Mucosa of rectum (tissue), 2 donors: Measurements from ENCODE around the gene C1QTNF1.
"Not testable (repeated sequence)": the region's sequence is repeated elsewhere in the genome, so short reads cannot be mapped to it uniquely, and the experiment has no call there.

Source experiments
- H3K27ac ChIP-seq, 2 donors: one replicate each; pipeline ENCODE4 v1.7.0; 2013; ENCODE audit warnings: inconsistent platforms in 2 of 2, low read depth in 2 of 2, low read length in 2 of 2
- H3K27me3 ChIP-seq, 2 donors: one replicate each; pipeline ENCODE4 v1.7.0; 2013; ENCODE audit warnings: low read length in 2 of 2; ENCODE audit not compliant: control insufficient read depth in 2 of 2, insufficient read depth in 2 of 2
- H3K36me3 ChIP-seq, 2 donors: one replicate each; pipeline ENCODE4 v1.7.0; 2013; ENCODE audit warnings: low read length in 2 of 2; ENCODE audit not compliant: control insufficient read depth in 2 of 2, insufficient read depth in 2 of 2
- H3K4me1 ChIP-seq, 2 donors: one replicate each; pipeline ENCODE4 v1.7.0; 2013; ENCODE audit warnings: low read length in 2 of 2, mild to moderate bottlenecking in 1 of 2; ENCODE audit not compliant: control insufficient read depth in 2 of 2, insufficient read depth in 2 of 2
- H3K4me3 ChIP-seq, 2 donors: one replicate each; pipeline ENCODE4 v1.7.0; 2013; ENCODE audit warnings: low read length in 2 of 2
- H3K9ac ChIP-seq, 2 donors: one replicate each; pipeline ENCODE4 v1.7.0; 2013; ENCODE audit warnings: low read length in 2 of 2, low read depth in 1 of 2, mild to moderate bottlenecking in 1 of 2
- H3K9me3 ChIP-seq, 2 donors: one replicate each; pipeline ENCODE4 v1.7.0; 2013; ENCODE audit warnings: low read length in 2 of 2; ENCODE audit not compliant: control insufficient read depth in 2 of 2
- donor health status: healthy.
- donor health status: Normal muscosa, but diverticular disease.

The C1QTNF1 gene

DNA sequence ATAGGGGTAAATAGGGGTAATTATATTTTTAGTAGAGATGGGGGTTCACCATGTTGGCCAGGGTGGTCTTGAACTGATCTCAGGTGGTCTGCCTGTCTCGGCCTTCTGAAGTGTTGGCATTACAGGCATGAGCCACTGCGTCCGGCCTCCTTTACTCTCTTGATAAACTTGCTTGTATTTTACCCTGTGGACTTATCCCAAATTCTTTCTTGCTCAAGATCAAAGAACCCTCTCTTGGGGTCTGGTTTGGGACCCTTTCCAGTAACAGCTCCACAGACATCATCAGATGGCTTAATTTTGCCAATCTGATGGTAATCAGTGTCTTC, 5.6 kb upstream of the C1QTNF1 start:
- Histone ChIP-seq H3K4me1 (peaks cover 16 to 31% of the 10 kb centered on the region in 2 donors), H3K4me3 (no peak overlapping the region), H3K9ac (no peak overlapping the region), H3K27me3 (no peaks in the 10 kb centered on the region), H3K36me3 (no peaks in the 10 kb centered on the region), H3K9me3 (no peaks in the 10 kb centered on the region), H3K27ac (no peak overlapping the region)

DNA sequence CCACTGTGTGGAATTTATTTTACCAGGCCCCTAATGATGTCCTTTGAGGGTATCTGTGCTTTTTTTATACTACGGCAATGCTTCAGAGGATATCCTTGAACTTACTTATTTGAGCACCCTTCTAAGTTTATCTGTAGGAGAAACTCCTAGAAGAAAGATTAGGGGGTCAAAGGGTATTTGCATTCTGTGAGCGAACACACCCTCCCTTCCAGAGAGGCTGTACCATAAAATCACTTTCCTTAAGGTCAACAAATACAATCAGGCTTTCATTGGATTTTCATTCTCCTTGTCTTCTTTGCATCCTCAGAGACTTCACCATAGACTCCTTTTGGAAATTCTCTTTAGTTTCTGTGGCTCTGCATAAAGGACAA, 4.7 kb upstream of the C1QTNF1 start:
- H3K36me3 ChIP-seq: no peaks in the 10 kb centered on the region
- no peak overlapping the region for H3K9ac ChIP-seq
- H3K27ac ChIP-seq: peak overlapping the region; percentile 78 to 79
- H3K9me3 ChIP-seq: no peaks in the 10 kb centered on the region
- H3K4me1 ChIP-seq: peaks cover 21 to 39% of the 10 kb centered on the region in 2 donors
- peak overlapping the region in 1 of 2 donors; percentile 25 for H3K4me3 ChIP-seq
- no peaks in the 10 kb centered on the region for H3K27me3 ChIP-seq

DNA sequence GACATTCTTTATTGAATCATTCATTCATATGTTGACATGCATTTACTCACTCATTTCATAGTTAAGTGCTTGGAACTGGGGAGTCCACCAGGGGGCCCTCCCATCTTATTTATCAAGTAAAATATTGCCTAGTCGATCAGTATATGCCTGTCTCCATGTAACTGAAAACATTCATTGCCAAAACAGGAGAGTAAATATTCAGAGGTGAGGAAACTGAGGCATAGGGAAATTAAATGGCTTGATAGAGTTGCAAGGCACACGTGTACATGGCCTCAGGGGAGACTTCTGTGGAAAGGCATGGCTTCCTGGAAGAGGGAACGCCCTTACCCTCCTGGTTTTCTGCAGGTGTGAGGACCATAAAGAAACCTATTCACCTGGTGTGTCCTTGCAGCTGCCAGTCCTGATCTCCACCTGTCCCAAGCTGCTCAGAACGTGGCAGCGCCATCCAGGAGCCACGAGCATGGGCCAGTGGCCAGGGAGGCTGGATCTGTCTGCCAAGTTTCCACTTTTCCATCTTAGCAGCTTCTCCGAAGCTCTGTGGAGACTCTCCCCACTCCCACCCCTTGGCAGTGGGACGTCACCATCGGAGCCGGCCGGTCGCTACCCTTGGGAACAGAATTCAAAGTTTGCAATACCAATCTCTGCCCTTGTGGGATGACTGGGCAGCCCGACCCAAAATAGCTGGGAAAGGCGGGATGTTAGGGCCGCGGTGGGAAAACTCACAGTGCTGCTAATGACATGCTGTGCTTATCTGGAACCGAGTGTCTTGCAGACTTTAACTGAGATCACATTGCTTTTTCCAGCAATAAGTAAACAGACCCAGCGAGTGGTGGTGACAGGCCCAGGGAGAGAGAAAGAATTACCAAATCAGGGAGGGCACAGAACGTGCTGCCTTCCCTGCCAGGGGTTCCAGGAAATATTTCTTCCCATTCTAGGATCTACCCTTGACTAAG, 4.1 kb upstream of the C1QTNF1 start:
- H3K4me1 ChIP-seq: peaks cover 26 to 46% of the 10 kb centered on the region in 2 donors

DNA sequence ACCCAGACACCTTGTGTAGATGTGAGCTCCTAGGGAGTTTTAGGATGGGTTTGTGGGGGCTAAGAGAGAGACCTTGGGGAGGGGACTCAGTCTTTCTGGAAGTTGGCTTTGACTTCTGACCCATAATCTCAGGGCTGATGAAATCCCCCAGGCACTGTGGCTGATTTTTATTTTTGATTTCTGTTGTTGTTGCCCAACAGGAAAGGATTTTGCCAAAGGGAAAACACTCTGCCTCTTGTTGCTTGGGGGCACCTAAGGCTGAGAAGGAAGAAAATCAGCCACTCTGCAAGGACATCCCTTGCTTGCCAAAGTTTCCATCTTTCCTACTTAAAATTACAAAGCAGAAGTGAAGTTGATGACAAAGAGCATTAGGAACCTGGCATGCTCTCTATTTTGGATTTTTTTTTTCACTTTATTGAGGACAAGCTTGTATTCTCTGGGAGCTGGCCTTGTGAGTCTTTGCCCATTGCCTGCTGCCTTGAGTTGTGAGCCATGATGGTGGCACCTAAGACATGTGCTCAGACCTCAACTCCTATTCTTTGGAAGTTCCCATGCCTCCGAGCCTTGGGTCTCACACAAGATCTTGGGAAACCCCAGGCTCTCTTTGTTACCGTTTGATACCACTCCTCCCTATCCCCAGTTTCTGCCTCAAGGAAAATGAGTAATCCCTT, 3.2 kb upstream of the C1QTNF1 start:
- H3K4me3 ChIP-seq: no peak overlapping the region
- no peaks in the 10 kb centered on the region for H3K36me3 ChIP-seq
- no peaks in the 10 kb centered on the region for H3K27me3 ChIP-seq
- H3K27ac ChIP-seq: peak overlapping the region; percentile 78 to 79
- H3K4me1 ChIP-seq: peaks cover 34 to 54% of the 10 kb centered on the region in 2 donors
- no peaks in the 10 kb centered on the region for H3K9me3 ChIP-seq
- peak overlapping the region in 1 of 2 donors; percentile 5 for H3K9ac ChIP-seq

More for the DNA sequence above, 4.1 kb upstream of the C1QTNF1 start:
- Histone ChIP-seq H3K27me3 (no peaks in the 10 kb centered on the region), H3K4me3 (peak overlapping the region; percentile 17 to 25), H3K9ac (peak overlapping the region in 1 of 2 donors; percentile 5), H3K9me3 (no peaks in the 10 kb centered on the region), H3K36me3 (no peaks in the 10 kb centered on the region), H3K27ac (peak overlapping the region; percentile 78 to 79)

DNA sequence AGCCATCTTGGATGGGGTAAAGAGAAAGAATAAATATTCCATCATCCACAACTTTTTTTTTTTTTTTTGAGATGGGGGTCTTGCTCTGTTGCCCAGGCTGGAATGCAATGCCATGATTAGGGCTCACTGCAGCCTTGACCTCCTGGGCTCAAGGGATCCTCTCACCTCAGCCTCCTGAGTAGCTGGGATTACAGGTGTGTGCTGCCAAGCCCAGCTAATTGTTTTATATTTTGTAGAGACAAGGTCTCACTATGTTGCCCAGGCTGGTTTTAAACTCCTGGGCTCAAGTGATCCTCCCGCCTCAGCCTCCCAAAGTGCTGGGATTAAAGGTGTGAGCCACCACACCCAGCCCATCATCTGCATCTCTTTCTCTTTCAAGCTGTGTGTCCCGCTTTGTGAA, 2.0 kb upstream of the C1QTNF1 start:
- not testable (repeated sequence) for H3K36me3 ChIP-seq, H3K4me3 ChIP-seq, H3K27me3 ChIP-seq, H3K9ac ChIP-seq, H3K27ac ChIP-seq, H3K9me3 ChIP-seq
- H3K4me1 ChIP-seq: peaks cover 41 to 65% of the 10 kb centered on the region in 2 donors

DNA sequence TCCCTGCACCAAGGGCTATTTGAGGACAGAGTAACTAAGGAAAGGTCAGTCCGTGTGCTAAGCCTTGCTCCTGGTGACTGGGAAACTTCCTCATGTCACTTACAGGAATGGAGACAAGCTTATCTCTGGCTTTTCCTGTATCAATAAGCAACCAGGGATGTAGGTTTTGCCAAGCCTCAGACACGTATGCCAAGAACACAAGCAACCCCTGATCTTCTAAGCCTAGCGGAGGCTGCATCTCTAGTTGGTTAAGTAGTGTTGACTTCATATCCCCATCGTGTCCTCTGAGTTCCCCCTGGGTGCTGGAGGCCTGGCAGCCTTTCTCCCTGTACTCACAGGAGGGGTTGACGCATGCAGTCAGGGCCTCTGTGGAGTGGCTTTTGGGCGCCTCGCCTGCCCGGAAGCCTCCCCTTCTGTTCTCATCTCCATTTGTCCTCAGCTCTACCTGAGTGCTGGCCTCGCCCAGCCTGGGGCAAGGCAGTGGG, 1.4 kb upstream of the C1QTNF1 start:
- H3K27ac ChIP-seq: no peak overlapping the region

DNA sequence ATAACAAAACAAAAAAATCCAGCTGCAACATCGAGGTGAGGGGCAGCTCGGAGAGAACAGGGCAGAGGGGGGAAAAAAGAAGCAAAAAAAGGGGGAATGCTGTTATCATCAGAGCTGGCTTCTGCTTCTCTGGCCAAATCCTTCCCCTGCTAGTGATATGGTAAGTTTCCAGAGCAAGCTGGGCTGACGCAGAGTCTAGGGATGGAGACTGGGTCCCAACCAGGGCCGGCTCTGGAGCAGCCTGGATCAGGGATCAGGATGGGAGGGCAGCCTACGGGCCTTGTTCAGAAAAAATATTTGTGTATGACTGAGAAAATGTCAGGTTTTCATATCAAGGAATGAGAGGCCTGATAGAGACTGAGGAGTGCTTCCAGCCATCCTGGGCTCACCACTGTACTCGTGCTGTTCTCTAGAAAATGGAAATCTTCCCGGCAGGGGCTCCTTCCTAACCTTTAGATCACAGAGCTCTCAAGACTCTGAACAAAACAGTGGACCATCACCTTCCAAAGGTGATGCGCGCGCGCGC, 726 bp upstream of the C1QTNF1 start:
- Histone ChIP-seq H3K9me3 (no peaks in the 10 kb centered on the region), H3K9ac (peak overlapping the region in 1 of 2 donors; percentile 76), H3K27ac (no peak overlapping the region), H3K36me3 (no peaks in the 10 kb centered on the region), H3K27me3 (no peaks in the 10 kb centered on the region), H3K4me3 (peak overlapping the region in 1 of 2 donors; percentile 80), H3K4me1 (peaks cover 54 to 78% of the 10 kb centered on the region in 2 donors)

More for the DNA sequence above, 1.4 kb upstream of the C1QTNF1 start:
- H3K4me1 ChIP-seq: peaks cover 47 to 71% of the 10 kb centered on the region in 2 donors
- no peak overlapping the region for H3K9ac ChIP-seq
- H3K4me3 ChIP-seq: no peak overlapping the region
- no peaks in the 10 kb centered on the region for H3K36me3 ChIP-seq
- no peaks in the 10 kb centered on the region for H3K27me3 ChIP-seq
- no peaks in the 10 kb centered on the region for H3K9me3 ChIP-seq

DNA sequence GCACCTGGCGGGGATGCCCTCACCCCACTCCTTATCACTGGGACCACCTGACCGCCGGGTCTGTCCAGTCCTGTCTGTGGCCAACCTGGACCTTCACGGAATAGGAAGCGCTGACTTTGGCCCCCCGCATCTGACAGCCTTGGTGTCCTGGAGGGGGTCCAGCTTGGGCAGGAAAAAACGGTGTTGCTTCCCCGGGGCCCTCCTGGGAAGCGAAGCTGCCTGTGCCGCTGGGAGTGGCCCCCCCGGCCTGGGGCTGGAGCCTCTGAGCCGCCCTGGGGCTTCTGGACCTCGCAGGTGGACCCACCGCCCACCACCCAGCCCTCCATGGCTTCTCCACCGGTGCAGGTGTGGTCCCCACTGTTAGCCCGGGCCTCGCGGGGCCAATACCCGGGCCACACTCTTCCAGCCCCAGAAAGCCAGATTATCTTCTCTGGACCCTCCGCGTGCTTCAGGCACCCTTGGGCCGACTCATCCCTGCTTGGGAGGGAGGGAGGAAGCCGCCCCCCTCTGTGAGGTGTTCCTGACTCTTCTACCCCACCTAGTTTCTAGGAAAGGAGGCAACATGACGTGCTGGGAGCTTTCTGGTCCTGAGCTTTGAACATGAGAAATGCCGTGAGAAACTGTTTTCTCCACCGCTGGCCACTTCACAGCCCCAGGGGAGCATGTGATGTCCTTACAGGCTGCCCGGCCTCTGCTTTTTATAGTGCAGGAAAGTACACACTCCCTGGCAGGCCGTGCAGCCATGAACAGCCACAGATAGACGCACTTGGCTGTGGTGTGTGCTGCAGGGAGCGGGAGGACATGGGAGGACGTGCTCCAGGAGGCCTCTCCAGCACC, 1.1 kb downstream of the C1QTNF1 start:
- H3K9ac ChIP-seq: peak overlapping the region in 1 of 2 donors; percentile 76
- H3K4me1 ChIP-seq: peaks cover 45 to 63% of the 10 kb centered on the region in 2 donors
- H3K36me3 ChIP-seq: no peaks in the 10 kb centered on the region
- H3K27ac ChIP-seq: peak overlapping the region; percentile 48 to 56
- no peaks in the 10 kb centered on the region for H3K9me3 ChIP-seq
- H3K4me3 ChIP-seq: peak overlapping the region; percentile 73 to 80
- H3K27me3 ChIP-seq: no peaks in the 10 kb centered on the region

DNA sequence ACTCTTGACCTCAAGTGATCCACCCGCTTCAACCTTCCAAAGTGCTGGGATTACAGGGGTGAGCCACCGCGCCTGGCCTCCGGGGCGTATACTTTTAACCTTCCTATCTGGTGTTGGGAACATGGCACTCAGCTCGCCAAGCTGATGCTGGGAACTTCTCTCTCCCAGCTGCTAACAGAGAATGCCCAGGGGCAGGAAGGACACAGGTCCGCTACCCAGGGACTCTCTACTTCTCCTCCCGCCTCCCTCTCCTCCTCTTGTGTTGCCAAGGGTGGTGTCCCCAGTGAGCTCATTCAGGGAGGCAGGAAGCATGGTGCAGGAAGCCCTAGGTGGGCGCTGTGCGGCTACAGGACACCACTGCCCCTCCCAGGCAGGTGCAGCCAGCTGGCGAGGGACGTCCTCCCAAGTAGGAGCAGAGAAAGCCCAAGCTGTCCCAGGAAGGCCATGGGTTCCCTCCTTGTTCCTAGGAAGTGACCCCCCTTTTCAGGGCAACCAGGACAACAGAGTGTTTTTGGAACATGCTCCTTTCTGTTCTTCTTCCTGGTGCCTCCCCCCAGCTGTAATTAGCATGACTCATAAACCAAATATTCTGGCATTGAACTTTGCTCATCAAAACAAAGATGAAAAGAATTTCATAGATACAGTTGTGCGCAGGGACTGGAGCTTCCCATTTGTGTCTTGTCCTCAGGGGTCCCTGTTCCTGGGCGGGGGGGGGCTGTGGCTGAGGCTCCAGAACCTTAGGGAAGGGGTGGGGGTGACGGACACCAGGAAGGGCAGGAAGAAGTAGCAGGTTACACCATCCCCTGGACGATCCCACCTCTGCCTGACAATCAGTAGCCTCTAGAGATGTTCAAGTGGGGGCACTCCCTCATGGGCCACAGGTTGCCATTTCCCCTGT, 2.7 kb downstream of the C1QTNF1 start:
- peak overlapping the region; percentile 72 to 75 for H3K27ac ChIP-seq
- H3K9me3 ChIP-seq: no peaks in the 10 kb centered on the region
- H3K9ac ChIP-seq: peak overlapping the region; percentile 24 to 64
- peaks cover 41 to 58% of the 10 kb centered on the region in 2 donors for H3K4me1 ChIP-seq
- no peaks in the 10 kb centered on the region for H3K27me3 ChIP-seq
- H3K4me3 ChIP-seq: peak overlapping the region; percentile 53 to 66
- H3K36me3 ChIP-seq: no peaks in the 10 kb centered on the region
